AG10803 (cell line): ENCODE measurements around the gene STUM.

ENCODE experiments used
- DNase-seq: peaks from one replicate; pipeline ENCODE4 v3.0.0; 2010; ENCODE audit warnings: low read depth
- H3K4me3 ChIP-seq: 2 replicates; pipeline ENCODE4 v1.5.1; 2011; ENCODE audit warnings: mild to moderate bottlenecking, low read length, control low read depth
- CTCF ChIP-seq: conservative IDR thresholded peaks from 2 replicates; pipeline ENCODE4 v1.5.1; 2011; ENCODE audit warnings: mild to moderate bottlenecking, low read length, control low read depth, inconsistent platforms

Gene STUM

GRCh38 chr1:226627924-226628611 lies 79.5 kb downstream of the STUM start:
- no peak overlapping the region for H3K4me3 ChIP-seq
- no peak for TF ChIP-seq CTCF
- no peak for DNase-seq

GRCh38 chr1:226628612-226629155 lies 80.1 kb downstream of the STUM start:
- no peak for DNase-seq
- H3K4me3 ChIP-seq = no peak overlapping the region
- TF ChIP-seq CTCF = no peak

- no peak for TF ChIP-seq CTCF
- DNase-seq = no peak
- H3K4me3 ChIP-seq = no peak overlapping the region
Observed at GRCh38 chr1:226629210-226629895, 80.8 kb downstream of the STUM start.

DNA sequence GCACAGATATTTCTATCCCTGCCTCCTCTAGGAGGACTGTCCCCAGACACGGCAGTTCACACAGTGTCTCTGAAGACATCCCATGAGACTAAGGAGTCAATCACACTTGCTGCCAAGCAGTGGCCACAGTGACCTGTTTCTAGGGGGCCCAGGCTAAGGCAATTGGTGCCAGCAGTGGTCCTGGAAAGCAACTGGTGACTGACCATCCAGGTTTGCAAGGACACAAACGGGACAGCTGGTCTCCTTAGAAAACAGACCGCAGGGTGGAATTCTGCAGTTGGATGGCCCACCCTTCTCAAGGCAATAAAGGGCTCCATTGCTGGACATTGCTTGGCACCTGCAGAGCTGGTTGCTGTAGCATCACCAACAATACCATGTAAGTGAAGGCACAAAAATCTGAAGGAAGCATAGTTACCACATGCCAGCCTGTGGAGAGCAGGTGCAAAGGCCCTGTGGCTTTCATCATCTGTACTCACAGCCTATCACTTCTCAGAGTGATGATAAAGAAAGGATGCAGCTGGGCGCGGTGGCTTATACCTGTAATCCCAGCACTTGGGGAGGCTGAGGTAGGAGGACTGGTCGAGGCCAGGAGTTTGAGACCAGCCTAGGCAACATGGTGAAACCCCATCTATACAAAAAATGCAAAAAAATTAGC lies 81.5 kb downstream of the STUM start:
- DNase-seq = no peak
- H3K4me3 ChIP-seq = no peak overlapping the region
- TF ChIP-seq CTCF = no peak

DNA sequence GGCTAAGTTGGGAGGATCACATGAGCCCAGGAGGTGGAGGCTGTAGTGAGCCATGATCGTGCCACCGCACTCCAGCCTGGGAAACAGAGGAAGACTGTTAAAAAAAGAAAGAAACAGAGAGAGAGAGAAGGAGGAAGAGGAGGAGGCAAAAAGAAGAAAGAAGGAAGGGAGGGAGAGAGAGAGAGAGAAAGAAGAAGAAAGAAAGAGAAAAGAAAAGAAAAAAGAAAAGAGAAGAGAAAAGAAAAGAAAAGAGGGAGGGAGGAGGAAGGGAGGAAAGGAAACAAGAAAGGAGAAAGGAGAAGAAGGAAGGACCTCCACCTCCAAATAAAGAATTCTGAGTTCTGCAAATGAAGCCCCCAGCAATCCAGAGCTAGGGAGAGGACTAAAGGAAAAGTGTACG lies 82.0 kb downstream of the STUM start:
- no peak for TF ChIP-seq CTCF
- no peak overlapping the region for H3K4me3 ChIP-seq
- DNase-seq = no peak

- DNase-seq = no peak
- no peak for TF ChIP-seq CTCF
- H3K4me3 ChIP-seq = no peak overlapping the region
Observed at GRCh38 chr1:226631229-226632000, 82.9 kb downstream of the STUM start.
